WERI-Rb-1 (cell line): ENCODE results near the gene PLPP3.

ENCODE experiments used
- DNase-seq: peaks from one replicate; pipeline ENCODE4 v3.0.0-alpha.2; 2020
- H3K27ac ChIP-seq: fragments of 250-450 bp; sonication (Bioruptor Pico); 2 replicates; pipeline ENCODE4 v1.5.1; 2020; ENCODE audit warnings: mild to moderate bottlenecking, moderate library complexity
- H3K27me3 ChIP-seq: fragments of 250-450 bp; sonication (Bioruptor Pico); 2 replicates; pipeline ENCODE4 v1.5.1; 2021; ENCODE audit warnings: mild to moderate bottlenecking, low read depth, moderate library complexity; ENCODE audit not compliant: insufficient read depth, severe bottlenecking
- H3K36me3 ChIP-seq: fragments of 250-450 bp; sonication (Bioruptor Pico); 2 replicates; pipeline ENCODE4 v1.5.1; 2020; ENCODE audit warnings: mild to moderate bottlenecking, moderate library complexity
- H3K4me3 ChIP-seq: 2 replicates; pipeline ENCODE4 v1.5.1; 2011; ENCODE audit warnings: low read depth, mild to moderate bottlenecking, control low read depth, low read length
- H3K9me3 ChIP-seq: fragments of 250-450 bp; sonication (Bioruptor Pico); 2 replicates; pipeline ENCODE4 v1.5.1; 2021; ENCODE audit warnings: mild to moderate bottlenecking, moderate library complexity; ENCODE audit not compliant: severe bottlenecking
- TF ChIP-seq, protein P1 (sequence below): IDR thresholded peaks from 2 replicates; pipeline ENCODE4 v1.5.1; 2011; ENCODE audit warnings: low read depth, mild to moderate bottlenecking, control low read depth, inconsistent platforms, low read length

PLPP3 gene

DNA sequence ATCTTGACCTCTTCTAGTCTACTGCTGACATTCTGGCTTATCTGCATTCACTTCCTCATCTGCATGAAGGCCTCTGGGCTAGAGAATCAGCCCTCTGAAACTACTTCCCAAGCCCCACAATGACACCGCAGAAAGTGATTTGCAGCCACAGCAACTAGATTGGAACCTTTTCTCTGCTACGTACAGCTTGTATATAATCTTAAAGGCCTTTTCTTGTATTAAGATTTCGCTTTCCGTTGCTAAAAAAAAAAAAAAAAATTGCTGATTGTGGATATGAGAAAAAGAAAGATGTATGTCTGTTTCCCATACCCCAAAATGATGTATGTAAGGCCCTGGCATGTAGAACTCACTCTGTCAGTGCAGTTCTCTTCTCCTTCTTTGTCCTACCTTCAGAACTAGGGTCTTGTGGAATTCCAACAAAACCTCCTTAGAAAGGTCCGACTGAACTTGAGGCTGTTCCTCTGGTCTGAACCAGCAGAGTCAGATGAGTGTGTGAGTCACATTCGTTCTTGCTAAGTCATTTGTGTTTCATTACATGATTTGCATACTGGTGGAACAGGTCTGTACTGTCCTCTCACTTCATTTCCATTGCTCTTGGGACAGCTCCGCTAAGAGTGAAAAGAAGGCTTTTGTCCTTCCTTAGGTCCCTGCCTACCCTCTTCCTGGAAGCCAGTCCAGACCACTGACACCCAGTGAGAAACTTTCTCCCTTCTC lies 62.7 kb downstream of the PLPP3 start:
- Histone ChIP-seq H3K27ac (no peak overlapping the region), H3K36me3 (peaks cover under 1% of the 10 kb centered on the region; the same call in 1 of the 2 replicates), H3K9me3 (no peaks in the 10 kb centered on the region), H3K4me3 (no peak overlapping the region), H3K27me3 (no peaks in the 10 kb centered on the region)
- TF ChIP-seq, protein P1, sequence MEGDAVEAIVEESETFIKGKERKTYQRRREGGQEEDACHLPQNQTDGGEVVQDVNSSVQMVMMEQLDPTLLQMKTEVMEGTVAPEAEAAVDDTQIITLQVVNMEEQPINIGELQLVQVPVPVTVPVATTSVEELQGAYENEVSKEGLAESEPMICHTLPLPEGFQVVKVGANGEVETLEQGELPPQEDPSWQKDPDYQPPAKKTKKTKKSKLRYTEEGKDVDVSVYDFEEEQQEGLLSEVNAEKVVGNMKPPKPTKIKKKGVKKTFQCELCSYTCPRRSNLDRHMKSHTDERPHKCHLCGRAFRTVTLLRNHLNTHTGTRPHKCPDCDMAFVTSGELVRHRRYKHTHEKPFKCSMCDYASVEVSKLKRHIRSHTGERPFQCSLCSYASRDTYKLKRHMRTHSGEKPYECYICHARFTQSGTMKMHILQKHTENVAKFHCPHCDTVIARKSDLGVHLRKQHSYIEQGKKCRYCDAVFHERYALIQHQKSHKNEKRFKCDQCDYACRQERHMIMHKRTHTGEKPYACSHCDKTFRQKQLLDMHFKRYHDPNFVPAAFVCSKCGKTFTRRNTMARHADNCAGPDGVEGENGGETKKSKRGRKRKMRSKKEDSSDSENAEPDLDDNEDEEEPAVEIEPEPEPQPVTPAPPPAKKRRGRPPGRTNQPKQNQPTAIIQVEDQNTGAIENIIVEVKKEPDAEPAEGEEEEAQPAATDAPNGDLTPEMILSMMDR, result no peak
- DNase-seq, result no peak

DNA sequence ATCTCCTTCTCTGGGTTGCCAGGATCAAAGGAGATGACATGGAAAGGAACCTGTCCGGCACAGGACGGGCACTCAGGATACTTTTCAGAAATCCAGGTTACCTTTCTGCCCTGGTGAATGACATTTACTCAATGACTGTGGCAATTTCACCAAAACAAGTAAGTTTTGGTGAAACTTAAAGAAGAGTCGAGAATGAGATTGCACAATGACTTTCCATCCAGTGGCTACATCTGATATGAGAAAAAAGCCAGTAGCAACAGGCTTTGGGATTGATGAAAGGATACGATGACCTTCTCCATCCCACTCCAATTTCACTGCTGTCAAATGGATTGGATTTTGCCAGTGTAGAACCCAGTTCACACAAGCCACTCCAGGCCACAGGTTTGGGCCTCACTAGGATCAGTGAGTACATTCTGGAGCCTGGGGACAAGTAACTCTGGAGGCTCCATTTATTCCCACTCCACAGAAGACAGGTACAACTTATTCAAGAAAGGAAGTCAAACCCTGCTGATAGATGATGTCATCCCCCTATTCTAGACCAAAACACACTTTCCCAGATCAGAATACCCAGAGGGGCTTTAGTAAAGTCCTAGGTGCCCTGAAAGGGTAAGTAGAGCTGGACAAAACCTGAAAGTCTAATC lies 63.3 kb downstream of the PLPP3 start:
- DNase-seq, result no peak
- H3K36me3 ChIP-seq, result peaks cover 5% of the 10 kb centered on the region; the same call in 1 of the 2 replicates
- H3K4me3 ChIP-seq, result no peak overlapping the region
- H3K27me3 ChIP-seq, result no peaks in the 10 kb centered on the region
- H3K27ac ChIP-seq, result no peak overlapping the region
- H3K9me3 ChIP-seq, result no peaks in the 10 kb centered on the region
- TF ChIP-seq, protein P1, result no peak

DNA sequence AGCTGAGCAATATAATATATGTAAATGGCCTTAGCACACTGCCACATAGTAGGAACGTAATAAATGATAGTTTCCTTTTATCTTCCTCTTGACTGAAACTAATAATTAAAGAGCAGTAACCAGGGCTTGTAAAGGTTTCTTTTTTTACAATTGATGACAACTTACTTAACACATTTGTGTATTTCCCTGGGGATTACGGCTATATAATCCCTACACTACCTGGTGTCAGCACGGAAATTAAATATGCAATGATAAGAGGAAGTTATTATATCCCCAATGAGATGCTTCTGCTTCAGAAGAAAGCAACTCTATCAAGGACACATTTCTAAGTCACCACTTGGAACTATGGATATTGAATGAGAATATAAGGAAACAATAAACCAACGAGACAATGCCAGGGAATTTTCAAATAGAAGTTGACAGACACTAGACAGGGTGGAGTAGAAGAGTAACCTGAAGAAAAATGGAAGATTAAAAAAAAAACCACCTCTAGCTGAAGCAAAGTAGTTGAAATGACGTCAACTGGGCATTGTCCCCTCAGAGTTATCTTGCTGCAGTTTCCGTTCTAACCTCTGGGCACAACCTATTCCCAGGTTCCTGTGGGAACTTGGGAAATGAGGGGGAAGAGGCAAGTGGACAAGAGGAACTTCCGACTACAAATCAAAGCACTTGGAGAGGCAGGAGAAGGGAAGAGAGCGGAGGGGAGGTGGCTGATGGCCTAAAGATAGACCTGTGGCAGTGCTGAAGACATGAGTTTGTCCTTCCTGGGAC lies 66.5 kb downstream of the PLPP3 start:
- DNase-seq, result no peak
- H3K36me3 ChIP-seq, result peaks cover 5% of the 10 kb centered on the region; the same call in 1 of the 2 replicates
- no peaks in the 10 kb centered on the region for H3K27me3 ChIP-seq
- TF ChIP-seq, protein P1, result no peak
- H3K27ac ChIP-seq, result no peak overlapping the region
- H3K9me3 ChIP-seq, result no peaks in the 10 kb centered on the region
- H3K4me3 ChIP-seq, result no peak overlapping the region

DNA sequence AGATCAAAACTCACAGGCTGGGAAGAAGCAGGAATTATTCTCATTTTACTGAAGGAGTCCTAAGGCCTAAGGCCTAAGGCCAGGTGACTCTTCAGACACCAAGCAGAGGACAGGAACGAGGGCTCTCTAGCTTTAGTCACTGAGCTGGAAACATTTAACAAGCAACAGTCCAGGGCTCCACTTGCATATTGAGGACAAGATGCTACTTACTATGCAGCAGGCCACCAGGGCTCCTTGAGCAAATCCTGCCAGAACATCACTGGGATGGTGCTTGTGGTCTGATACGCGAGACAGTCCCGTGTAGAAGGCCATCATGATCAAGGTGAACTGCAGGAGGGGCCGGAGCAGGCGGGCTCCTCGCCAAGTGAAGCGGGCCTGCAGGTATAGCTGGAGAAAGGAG lies 67.6 kb downstream of the PLPP3 start:
- Histone ChIP-seq H3K36me3 (peaks cover 5% of the 10 kb centered on the region; the same call in 1 of the 2 replicates), H3K4me3 (no peak overlapping the region), H3K9me3 (no peaks in the 10 kb centered on the region), H3K27me3 (no peaks in the 10 kb centered on the region), H3K27ac (no peak overlapping the region)
- TF ChIP-seq, protein P1, result no peak
- DNase-seq, result no peak

DNA sequence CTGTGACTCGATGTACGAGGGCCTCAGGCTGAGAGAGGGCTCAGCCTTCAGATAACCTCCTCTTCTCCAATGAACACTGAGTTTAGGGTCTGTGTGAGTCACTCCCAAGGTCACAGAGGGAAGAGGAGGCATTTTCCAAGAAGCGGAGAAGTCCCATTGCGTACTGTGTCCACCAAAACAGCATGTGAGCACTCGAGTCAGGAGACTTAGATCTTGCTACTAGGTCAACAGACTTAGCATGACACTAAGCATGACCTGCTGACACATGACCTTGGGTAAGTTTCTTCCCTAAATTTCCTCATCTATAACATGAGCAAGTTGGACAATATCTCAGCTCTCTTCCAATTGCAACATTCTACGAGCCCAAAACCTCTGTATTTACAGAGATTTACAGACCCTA lies 68.0 kb downstream of the PLPP3 start:
- no peak overlapping the region for H3K4me3 ChIP-seq
- TF ChIP-seq, protein P1, result no peak

More for the DNA sequence above, 68.0 kb downstream of the PLPP3 start:
- Histone ChIP-seq H3K36me3 (peaks cover 5% of the 10 kb centered on the region; the same call in 1 of the 2 replicates), H3K27me3 (no peaks in the 10 kb centered on the region), H3K9me3 (no peaks in the 10 kb centered on the region), H3K27ac (peak overlapping the region; percentile 71)
- DNase-seq, result no peak
